ENCODE measurements around the gene PNPLA3. TPM values are rescaled to one million over a fixed set of nuclear protein-coding genes. Genes with fewer than 3 reads are reported as not detected.

Gene PNPLA3
- polyA plus RNA-seq, 4 donors = 0.22 to 4.0 (median 0.53) TPM; not detected in 1

- Histone ChIP-seq H3K27me3 (ENCODE audit: control insufficient read depth in 3 of 3, insufficient read depth in 3 of 3, low read length in 3 of 3) (no peaks in the 10 kb centered on the region), H3K4me3 (ENCODE audit: low read depth in 1 of 3, low read length in 3 of 3) (no peak overlapping the region), H3K36me3 (ENCODE audit: control insufficient read depth in 3 of 3, insufficient read depth in 2 of 3, low read depth in 1 of 3, low read length in 3 of 3) (peaks cover 8 to 63% (median 11%) of the 10 kb centered on the region in 3 donors), H3K27ac (ENCODE audit: low read depth in 1 of 3, low read length in 2 of 3) (no peak overlapping the region), H3K9me3 (ENCODE audit: control insufficient read depth in 2 of 2, insufficient read depth in 1 of 2, low read depth in 1 of 2, low read length in 1 of 2) (no peaks in the 10 kb centered on the region), H3K4me1 (ENCODE audit: control insufficient read depth in 3 of 3, insufficient read depth in 2 of 3, low read depth in 1 of 3, low read length in 2 of 3) (no peaks in the 10 kb centered on the region)
- 91 to 96% (median 92%) methylated on average over 8 of the region's 8 CpGs for WGBS, 3 donors
- FAIRE-seq (no peak), DNase-seq (no peak)
These were observed 73.3 kb downstream of the PNPLA3 start for GRCh38 chr22:43996981-43997265.

Other genes with a start within 250 kb of the PNPLA3 start
- 1 to 10 TPM in 1 of 4 donors, under 1 TPM in 1, not detected in 2; 0.34 to 1.9 TPM for gene EFCAB6, start 111.5 kb upstream of the PNPLA3 start, polyA plus RNA-seq
- 10 to 100 TPM in 3 of 4 donors, under 1 TPM in 1; 0.53 to 60.4 (median 17.9) TPM for gene SULT4A1, start 61.3 kb upstream of the PNPLA3 start, polyA plus RNA-seq
- not detected for gene PNPLA5, start 31.8 kb upstream of the PNPLA3 start, polyA plus RNA-seq
- 10 to 100 TPM; 45.4 to 66.9 (median 56.4) TPM for gene SAMM50, start 31.6 kb downstream of the PNPLA3 start, polyA plus RNA-seq
- 10 to 100 TPM in 1 of 4 donors, 1 to 10 TPM in 2, under 1 TPM in 1; 0.45 to 16.5 (median 7.5) TPM for gene PARVB, start 100.5 kb downstream of the PNPLA3 start, polyA plus RNA-seq